Right renal pelvis (tissue), 4 donors: ENCODE data around the gene RCAN1. TPM values are rescaled to one million over a fixed set of nuclear protein-coding genes. Genes with fewer than 3 reads are reported as not detected.

Source experiments
- DNase-seq, 4 donors: peaks; one replicate each; pipeline ENCODE4 v3.0.0-alpha.2; 2013; ENCODE audit warnings: low read depth in 4 of 4, low spot score in 3 of 4, missing footprints in 1 of 4
- polyA plus RNA-seq, 4 donors: library from polyadenylated mRNA; unstranded; fragments of 120-200 nt; gene quantifications; one replicate each; pipeline ENCODE4 v1.2.1, GENCODE V29; 2013; ENCODE audit not compliant: insufficient read length in 4 of 4

The RCAN1 gene
- polyA plus RNA-seq, 4 donors, result 34.8 to 39.6 (median 37.2) TPM

DNA sequence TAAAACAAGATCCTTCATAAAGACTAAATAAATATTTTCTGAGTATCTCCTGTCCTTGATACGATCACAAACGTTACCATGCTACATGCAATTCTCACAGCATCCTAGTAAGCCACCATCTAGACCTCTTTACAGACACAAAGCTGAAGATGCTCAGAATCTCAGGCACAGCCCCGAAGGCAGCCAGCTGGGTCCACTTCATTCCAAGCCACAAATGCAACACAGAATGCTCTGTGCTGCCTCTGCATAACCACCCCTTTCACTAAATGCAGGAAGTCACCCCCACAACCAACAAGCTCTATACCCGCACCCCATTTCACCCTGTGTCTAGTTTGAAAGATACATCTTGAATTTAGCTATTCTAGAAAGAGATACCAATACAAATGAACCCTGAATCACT is 12.9 kb downstream of the RCAN1 start:
- no peak for DNase-seq

DNA sequence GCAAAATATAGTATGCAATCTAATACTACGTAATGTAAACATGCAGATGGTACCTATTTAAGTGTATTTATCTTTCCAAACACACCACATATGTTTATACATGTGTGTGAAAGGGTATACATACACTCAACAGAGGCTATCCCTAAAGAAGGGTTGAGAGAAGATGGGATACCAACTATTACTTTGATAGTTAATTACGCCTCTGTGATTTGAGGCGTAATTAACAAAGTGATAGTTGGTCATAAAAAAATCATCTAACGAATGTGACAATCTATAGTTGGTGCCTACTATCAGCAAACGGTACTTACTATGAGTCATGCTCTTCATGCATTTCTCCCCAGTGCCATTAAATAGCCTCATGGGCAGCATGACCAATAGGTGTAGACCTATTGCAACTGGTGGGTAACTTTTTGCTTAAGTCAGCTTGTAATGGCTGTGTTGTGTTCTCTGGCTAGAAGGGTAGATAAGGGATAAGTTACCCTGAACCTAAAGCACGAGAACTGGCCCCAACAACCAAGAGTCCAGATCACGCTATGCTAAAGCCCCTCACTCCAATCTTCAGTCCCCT is 15.3 kb downstream of the RCAN1 start:
- DNase-seq, result no peak

DNA sequence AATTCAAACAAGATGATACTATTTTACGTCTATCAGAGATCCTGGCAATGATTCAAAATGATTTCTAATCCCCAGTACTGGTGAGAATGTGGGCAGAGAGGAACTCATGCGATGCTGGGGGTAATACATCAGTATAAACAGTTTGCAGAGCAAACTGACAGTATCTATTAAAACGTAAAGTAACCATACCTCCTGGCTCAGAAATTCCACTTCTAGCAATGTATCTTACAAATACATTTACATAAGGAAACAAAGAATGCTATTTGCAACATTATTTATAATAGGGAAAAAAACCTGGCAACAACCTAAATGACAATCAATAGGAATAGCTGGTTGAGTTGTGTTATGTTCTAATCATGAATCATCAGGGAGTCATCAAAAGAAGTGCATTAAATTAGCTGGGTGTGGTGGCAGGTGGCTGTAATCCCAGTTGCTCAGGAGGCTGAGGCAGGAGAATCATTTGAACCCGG is 15.9 kb downstream of the RCAN1 start:
- DNase-seq, result no peak

DNA sequence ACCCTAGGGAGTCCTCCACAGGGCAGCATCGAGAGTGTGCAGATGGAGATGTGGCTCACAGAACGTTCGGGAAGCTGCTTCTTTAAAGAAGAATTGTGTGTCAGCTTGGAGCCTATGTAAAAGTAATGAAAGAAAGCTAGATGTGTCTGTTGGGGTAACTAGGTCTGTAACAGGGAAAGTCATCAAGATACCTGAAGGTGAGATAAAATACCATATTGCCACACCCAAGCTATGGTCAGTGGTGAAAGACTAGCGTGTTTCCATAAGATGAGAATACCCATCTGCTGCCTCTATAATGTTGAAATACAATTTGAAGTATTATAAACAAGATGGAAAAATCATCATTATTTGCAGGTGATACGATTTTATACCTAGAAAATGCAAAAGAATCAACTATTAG is 17.5 kb downstream of the RCAN1 start:
- DNase-seq, result no peak

DNA sequence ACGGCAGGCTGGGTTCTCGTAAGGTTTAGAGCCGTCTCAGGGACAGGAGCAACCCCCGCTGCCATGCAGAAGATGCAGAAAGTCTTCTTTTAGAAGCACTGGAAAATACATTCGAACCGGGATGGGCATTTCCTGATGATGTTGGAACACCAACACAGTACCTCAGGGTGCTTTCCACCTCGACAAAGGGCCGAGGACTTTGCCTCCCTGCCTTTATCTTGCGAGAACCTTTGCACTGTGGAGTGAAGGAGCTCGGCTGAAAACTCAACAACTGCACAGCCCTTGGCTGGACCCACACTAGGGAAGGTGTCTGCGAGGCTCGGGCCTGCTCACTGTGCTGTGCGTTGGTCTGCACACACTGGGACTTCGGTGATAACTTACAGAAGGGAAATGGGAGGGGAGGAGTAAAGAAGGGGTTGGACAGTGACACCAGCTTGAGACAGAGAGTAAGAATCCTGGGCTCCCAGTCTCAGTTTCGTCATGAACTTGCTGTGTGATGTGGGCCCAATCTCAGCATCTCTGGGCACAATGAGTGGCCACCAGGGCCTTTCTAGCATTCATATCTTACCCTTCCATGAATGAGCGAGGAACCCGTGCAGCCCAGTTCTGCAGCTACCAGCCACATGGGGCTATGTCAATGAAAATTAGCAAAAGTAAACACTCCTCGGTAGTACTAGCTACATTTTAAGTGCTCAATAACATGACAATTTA is 18.2 kb downstream of the RCAN1 start:
- no peak for DNase-seq

DNA sequence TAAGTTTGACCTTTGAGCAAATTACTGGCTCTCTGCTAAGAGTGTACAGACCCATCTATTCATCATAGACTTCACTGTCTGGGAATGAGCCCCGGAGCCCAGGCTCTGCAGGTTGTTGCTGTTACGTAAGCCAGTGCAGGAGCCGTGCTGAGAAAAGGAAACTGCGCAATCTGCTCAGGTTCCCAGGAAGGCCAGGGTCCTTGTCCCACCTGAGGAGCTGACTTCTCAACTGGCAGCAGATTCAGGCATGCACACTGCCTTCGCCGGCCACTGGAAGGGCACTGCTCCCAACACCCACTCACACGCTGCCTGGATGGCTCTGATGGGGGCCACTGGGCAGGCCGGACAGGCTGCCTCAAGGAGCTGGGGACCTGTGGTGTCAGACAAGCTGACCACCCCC is 19.5 kb downstream of the RCAN1 start:
- DNase-seq, result no peak

DNA sequence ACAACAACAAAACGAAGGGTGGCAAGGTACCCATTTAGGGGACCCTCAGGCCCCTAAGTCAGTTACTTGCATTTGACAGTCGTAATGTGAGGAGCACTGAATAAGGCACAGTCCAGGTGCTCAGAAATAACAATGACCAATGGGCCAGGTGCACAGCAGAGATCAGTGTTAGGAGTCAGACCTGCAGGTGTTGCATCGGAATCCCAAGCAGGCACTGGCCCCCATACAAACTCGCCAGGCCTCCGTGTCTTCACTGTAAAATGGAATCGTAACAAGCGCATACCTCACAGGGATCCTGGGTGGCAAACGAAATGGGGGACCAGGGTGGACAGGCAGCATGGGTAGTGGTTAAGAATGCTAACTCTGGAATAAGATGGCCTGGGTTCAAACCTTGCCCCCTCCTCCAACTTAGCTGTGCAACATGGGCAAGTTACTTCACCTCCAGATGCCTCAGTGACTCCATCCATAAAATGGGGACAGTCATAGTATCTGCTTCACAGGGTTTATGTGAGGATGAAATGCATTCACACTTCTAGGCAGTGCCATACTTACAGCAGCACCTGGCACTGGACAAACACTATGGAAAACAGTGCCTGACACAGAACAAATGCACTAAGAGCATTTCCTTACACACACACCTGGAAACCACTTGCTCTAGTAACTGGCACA is 20.2 kb downstream of the RCAN1 start:
- DNase-seq, result no peak

DNA sequence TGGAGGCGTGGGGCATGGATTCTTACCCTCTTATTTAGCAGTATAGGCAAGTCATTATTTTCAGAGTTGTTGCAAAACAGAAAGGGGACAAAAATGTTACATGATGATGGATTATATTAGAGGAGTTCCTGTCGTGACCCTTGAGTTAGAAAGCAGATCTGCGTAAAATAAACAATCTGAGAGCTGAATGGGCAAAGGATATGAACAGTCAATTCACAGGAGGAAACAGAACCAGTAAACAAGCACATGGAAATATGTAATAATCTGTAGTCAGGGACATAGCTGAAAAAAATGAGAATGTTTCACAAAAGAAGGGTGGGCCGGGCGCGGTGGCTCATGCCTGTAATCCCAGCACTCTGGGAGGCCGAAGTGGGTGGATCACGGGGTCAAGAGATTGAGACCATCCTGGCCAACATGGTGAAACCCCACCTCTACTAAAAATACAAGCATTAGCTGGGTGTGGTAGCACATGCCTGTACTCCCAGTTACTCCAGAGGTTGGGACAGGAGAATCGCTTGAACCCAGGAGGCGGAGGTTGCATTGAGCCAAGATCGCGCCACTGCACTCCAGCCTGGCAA is 20.9 kb downstream of the RCAN1 start:
- DNase-seq, result no peak

DNA sequence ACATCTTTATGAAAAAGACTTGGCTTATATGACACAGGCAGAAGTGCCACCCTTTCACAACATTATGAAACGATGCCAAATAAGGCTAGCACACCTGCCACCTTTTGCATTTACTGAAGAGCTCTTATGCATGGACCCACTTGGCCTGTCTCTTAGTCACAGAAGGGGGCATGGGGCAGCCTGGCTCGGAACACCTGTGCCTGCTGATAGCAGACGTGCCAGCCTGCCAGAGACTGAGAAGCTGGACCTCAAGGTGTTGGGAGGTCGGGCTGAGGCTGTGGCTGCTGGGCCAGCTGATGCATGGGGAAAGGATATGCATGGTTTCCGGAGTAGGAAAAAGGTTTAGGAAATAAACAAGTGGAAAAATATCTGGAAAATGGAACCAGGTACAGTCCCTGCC is 21.5 kb downstream of the RCAN1 start:
- DNase-seq, result no peak

DNA sequence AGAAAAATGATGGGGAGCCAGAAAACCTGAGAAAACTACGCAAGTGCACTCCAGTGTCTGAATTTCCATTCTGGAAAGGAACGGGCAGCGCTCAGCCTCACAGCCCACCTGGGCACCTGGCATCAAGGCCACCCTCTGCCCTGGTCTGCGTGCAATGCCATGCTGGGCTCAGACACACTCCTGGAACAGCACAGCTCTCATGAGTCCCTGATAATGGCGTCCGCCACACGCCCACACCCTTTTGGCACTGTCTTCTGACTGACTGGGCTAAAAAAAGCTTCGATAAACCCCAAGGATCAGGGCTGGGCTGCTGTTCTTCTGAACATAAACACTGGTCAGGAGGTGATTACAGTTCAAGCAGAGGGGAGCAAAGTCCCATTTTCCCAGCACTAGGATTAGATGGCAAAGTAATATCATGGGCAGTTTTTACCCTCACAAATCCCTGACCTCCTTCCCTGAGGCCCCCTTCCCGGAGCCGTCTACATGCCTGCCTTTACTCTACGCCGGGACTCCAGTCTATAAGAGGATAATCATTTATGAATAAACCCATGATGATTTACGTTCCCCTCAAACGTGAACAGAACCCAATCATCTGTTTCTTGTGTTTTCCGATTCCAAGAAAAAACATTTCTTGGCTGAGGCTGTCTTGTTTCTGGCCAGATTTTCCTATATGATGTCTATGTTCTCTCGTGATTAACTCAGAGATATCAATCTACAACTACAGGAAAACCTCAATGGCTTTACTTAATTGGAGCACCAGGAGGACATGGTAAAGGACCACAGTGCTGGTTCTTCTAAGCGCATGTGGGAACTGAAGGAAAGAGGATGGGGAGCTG is 22.6 kb downstream of the RCAN1 start:
- no peak for DNase-seq

DNA sequence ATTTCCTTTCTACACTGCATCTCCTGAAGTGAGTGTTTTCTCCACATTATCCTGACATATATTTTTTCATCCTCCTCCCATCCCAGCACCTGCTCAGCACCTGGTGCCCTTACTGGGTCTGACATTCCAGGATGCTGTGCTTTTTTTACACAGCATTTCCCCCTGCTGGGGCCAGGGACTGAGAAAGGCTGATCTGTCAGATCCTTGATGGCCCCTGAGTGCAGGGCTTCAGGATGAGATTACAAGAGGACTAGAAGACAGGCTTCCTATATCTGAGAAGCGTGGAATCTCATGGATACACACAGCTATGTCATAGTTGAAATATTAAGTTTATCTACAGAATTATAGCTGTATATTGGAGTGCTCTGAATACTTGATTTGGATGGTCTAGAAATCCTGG is 24.4 kb downstream of the RCAN1 start:
- DNase-seq, result no peak

DNA sequence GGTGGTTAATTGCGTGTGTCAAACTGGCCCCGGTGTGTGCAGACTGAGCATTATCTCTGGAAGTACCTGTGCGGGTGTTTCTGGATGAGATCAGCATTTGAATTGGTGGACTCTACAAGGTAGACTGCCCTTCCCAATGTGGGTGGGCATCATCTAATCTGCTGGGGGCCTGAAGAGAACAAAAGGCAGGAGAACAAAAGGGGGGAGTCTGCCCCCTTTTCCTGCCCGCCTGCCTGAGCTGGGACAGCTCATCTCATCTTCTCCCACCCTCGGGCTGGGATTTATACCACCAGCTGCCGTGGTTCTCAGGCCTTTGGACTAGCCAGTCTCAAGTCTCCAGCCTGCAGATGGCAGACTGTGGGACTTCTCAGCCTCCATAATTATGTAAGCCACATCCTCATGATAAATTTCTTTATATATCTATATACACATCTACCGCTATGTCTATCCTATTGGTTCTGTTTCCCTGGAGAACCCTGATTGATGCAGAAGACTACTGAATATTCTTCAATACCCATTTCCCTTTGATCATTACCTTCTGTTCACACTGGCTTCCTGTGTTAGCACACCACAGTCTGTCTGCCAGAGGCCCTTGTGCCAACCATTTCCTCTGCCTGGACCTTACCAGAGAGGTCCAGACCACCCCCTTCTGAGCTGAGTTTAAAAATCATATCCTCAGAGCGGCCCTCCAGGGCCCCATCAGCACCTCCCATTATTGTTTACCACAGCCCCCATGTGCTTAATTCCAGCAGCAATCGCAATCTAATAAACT is 25.2 kb downstream of the RCAN1 start:
- DNase-seq, result no peak

DNA sequence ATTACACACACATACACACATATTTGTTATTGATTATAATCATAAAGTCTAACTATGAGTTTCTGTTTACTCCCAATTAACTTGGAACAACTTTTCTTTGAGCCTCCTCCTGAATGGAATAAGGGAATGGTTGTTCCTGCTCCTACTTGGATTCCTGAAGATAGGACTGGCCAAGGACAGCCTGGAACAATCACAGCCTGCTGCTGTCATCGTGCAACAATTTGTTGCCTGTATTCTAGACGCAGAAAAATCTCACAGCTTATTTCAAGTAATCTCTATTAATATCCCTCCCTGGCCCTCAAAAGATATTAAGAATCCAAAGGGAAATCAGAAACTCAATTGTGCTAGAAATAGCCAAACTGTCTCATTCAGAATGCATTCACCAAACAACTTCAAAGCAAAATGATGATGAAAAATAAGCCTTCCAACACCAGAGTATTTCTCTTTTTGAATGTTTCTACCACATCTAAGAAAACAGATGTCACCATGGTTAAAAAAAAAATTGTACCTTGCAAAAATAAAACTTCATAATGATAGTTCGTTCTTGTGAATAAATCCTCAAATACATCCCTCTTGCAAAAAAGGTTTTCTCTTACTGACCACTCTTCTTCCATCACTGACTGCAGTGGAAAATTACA is 30.9 kb downstream of the RCAN1 start:
- no peak for DNase-seq

DNA sequence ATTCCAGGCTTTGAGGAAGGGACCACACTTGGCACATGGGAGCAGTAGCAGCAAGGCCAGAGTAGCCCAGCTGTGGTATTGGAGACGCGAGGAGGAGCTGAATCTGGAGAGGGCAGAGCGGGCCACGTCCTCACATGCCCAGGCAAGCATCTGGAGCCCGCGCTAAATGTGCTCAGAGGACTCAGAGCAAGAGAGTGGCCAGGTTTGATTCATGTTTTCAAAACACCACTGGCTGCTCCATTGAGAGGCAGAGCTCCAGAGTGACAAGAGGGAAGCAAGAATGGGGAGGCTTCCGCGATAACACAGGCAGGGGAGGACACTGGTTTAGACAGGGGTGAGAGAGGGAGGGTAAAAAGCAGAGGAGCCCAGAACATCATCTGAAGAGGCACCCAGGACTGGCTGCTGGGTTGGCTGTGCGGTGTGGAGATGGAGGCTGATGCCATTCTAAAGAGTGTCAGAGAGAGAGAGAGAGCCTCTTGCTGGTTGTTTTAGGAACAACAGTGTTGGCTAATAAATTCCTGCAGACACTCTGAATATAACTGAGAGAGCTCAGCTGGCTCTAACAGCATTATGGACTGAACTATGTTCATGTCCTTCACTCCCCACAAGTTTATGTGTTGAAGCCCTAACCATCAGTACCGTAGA is 32.3 kb downstream of the RCAN1 start:
- peak in 1 of 4 donors; percentile 29 for DNase-seq

DNA sequence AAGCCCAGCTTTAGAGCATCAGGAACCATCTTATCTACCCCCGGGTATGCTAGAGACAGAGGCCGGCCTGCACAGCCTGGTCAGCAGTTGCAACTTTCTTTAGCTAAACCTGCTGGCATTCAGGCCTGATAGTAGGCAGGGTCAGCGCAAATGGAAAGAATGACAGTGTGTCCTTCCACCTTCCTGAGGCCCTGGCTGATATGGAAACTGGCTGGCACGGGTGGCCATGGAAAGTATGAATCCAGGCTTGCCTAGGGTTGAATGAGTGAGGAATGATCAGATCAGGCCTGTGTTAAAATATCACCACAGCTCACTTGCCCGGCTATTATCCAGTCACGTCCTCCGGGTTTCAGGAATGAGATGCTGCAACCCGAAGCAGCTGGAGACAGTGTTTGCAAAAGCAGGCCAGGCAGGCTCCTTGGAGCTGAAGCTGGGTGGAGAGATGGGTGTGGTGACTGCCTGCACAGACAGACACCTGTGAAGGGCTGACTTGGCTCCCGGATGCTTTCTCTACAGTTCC is 34.7 kb downstream of the RCAN1 start:
- DNase-seq, result no peak

DNA sequence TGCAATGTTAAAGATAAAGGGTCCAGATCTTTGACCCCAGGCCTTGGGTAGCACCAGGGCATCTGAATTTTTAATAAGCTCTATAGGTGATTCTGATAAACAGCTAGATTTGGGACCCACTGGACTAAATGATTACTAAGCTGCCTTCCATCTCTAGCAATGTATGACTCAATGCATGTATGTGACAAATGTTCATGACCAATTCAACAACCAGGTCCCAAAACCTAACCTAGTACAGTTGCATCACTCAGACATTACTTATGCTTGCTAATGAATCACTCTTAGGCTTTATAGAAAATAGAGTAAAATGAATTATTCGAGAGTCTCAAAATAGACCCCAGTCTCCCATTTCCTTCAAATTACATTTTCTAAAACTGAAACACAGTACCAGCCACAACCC is 35.5 kb downstream of the RCAN1 start:
- no peak for DNase-seq

DNA sequence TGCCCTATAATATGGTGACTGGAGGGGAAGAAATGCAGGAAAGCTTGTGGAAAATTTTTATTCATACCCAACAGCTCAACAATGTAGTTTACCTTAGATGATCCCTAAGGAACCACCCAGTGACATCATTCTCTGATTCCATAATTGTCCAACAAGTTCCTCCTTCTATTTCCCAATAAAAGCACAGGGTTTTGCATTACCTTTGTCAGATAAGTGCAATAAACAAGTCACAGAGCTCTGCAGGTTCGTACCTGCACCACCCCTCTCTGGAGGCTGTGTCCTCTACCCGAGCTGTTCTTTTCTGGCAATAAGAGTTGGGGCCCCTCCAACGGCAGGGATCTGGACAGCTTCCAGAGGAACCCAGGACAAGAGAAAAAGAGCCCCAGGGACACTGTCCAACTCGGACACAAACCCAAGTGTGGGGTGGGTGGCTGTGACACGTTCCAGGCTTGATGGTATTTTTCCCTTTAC is 38.8 kb downstream of the RCAN1 start:
- no peak for DNase-seq

DNA sequence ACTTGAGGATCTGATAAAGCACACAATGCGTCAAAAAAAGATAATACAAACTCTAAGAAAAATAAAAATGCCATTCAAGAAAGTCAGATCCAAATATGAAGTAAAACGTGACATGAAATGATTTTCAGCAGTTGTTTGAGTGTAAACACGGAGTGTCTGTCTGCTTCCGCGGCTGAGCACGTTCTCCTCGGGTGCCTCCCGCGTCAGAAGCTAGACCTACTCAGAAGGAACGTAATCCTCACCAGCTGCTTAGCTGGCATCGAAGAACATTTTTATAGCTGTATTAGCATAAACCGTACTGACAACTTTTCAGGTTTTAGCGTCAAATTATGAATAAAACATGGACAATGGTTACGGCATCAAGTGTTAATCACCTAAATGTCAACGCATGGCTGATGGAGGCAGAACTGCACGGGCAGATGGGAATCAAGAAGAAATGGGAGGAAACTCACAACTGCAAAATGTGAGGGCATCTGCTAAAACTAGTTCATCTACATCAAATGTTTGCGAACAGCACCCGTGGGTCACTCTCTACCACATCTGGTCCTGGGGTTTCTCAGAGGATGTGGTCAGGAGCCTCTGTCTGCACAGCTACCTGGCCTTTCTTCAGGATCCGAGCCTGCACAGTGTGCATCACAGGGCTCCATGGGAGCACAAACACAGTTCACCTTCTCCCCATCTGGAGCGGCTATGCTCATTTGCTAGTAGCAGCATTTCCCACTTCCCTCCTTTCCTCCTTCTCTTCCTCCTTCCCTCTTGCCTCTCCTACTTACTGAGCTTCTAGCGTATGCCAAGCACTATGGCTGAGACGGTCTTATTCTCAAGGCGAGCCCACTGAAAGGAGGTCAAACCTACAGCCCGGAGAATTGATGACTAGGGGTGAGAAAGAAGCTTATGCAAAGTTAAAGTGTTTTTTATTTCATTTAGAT is 40.0 kb downstream of the RCAN1 start:
- DNase-seq, result no peak
